D721Med (cell line): Measurements from ENCODE around the gene C5AR2.

Experiments used
- DNase-seq: peaks from one replicate; pipeline ENCODE4 v3.0.0; 2011; ENCODE audit warnings: low spot score; ENCODE audit not compliant: insufficient read length
- FAIRE-seq: peaks from 2 replicates; lab custom pipeline; 2011; peaks lifted over from hg19 to GRCh38; lab: Jason Lieb, UNC
- CTCF ChIP-seq: IDR thresholded peaks from 2 replicates; pipeline ENCODE4 v1.5.1; 2012; ENCODE audit warnings: mild to moderate bottlenecking, control low read depth; ENCODE audit not compliant: insufficient read depth; ENCODE audit errors: missing control alignments

Gene C5AR2

GRCh38 chr19:47313754-47314295, 18.1 kb upstream of the C5AR2 start:
- no peak for TF ChIP-seq CTCF
- DNase-seq = no peak
- no peak for FAIRE-seq

GRCh38 chr19:47315125-47315821, 16.7 kb upstream of the C5AR2 start:
- DNase-seq = no peak
- no peak for TF ChIP-seq CTCF
- FAIRE-seq = no peak

- FAIRE-seq (no peak), DNase-seq (no peak)
- TF ChIP-seq CTCF = no peak
These were observed 15.5 kb upstream of the C5AR2 start for GRCh38 chr19:47316513-47316912.

- no peak for FAIRE-seq
- DNase-seq = no peak
- TF ChIP-seq CTCF = no peak
These were observed 11.8 kb upstream of the C5AR2 start for GRCh38 chr19:47319923-47320871.

- no peak for FAIRE-seq
These were observed 10.3 kb upstream of the C5AR2 start for GRCh38 chr19:47321630-47322029.

GRCh38 chr19:47322058-47322457, 9.9 kb upstream of the C5AR2 start:
- TF ChIP-seq CTCF = no peak
- FAIRE-seq (no peak), DNase-seq (no peak)

More at GRCh38 chr19:47321630-47322029, 10.3 kb upstream of the C5AR2 start:
- no peak for DNase-seq
- TF ChIP-seq CTCF = no peak
